Muscle of leg (tissue), 11 donors: ENCODE results near the gene NLRC5. TPM values are rescaled to one million over a fixed set of nuclear protein-coding genes. Genes with fewer than 3 reads are reported as not detected.

Source experiments
- DNase-seq: peaks from one replicate; pipeline ENCODE4 v3.0.0; 2013
- H3K27ac ChIP-seq: one replicate; pipeline ENCODE4 v1.5.1; 2013; ENCODE audit warnings: mild to moderate bottlenecking, low read length, control low read depth
- H3K27me3 ChIP-seq: one replicate; pipeline ENCODE4 v1.6.1; 2013; ENCODE audit warnings: low read length; ENCODE audit not compliant: control insufficient read depth, insufficient read depth
- H3K36me3 ChIP-seq: one replicate; pipeline ENCODE4 v1.6.1; 2013; ENCODE audit warnings: low read length; ENCODE audit not compliant: control insufficient read depth, insufficient read depth
- H3K4me1 ChIP-seq: one replicate; pipeline ENCODE4 v1.6.1; 2013; ENCODE audit warnings: low read length; ENCODE audit not compliant: control insufficient read depth, insufficient read depth
- H3K4me3 ChIP-seq: one replicate; pipeline ENCODE4 v1.5.1; 2013; ENCODE audit warnings: low read length, control low read depth
- H3K9me3 ChIP-seq: replicated peaks from 2 replicates; pipeline ENCODE4 v1.6.1; 2013; ENCODE audit warnings: low read depth, low read length; ENCODE audit not compliant: control insufficient read depth
- WGBS: methylation state at CpG from one replicate; pipeline ENCODE4 v1.1.5; 2013; ENCODE audit warnings: missing lambda C conversion rate; ENCODE audit not compliant: insufficient coverage; 5-methylcytosine and 5-hydroxymethylcytosine counted together
- polyA plus RNA-seq, 8 donors: library from polyadenylated mRNA; unstranded; fragments of 120-200 nt; gene quantifications; one replicate each; pipeline versions ENCODE4 v1.2.1 to v1.2.3, GENCODE V29; 2013; ENCODE audit warnings: inconsistent platforms in 1 of 8, low replicate concordance in 1 of 8; ENCODE audit not compliant: insufficient read length in 8 of 8, insufficient read depth in 1 of 8
- total RNA-seq: library from RNA; stranded (reverse); fragments of 120-200 nt; gene quantifications from one replicate; pipeline ENCODE4 v1.2.4, GENCODE V29; 2013

The NLRC5 gene
- total and polyA plus RNA-seq, 9 donors: 3.2 to 5.3 (median 4.2) TPM

DNA sequence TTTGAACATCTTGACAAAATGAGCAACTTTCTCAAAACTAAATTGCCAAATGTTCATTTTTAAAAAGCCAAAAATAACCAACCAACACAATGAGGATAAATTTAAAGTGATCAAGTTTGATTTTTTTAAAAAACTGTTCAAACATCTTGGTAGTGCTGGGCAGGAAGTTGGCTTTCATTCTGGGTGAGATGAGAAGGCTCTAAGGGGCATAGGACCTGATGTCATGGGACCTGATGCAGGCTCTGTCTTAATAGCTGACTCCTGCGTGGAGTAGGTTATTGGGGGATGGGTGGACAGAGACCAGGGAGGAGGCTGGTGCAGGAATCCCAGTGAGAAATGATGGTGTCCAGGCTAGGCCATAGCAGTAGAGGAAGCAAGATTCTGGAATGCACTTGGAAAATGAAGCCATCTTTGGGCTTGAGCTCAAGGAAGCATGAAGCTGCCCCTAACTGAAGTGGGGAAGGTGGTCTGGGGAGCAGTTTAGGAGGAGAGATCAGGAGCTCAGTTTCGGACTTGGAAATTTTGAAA, 20.4 kb downstream of the NLRC5 start:
- Histone ChIP-seq H3K9me3 (no peaks in the 10 kb centered on the region), H3K27ac (no peak overlapping the region), H3K4me1 (no peaks in the 10 kb centered on the region), H3K27me3 (no peaks in the 10 kb centered on the region), H3K36me3 (no peaks in the 10 kb centered on the region), H3K4me3 (no peak overlapping the region)
- no peak for DNase-seq
- WGBS: 68% methylated on average over 2 of the region's 2 CpGs

GRCh38 chr16:57012353-57012752, 23.0 kb downstream of the NLRC5 start:
- Histone ChIP-seq H3K27ac (no peak overlapping the region), H3K4me3 (no peak overlapping the region), H3K9me3 (no peaks in the 10 kb centered on the region), H3K36me3 (peaks cover 2% of the 10 kb centered on the region), H3K27me3 (no peaks in the 10 kb centered on the region), H3K4me1 (no peaks in the 10 kb centered on the region)
- 49% methylated on average over 9 of the region's 13 CpGs for WGBS
- DNase-seq: no peak

- Histone ChIP-seq H3K27me3 (no peaks in the 10 kb centered on the region), H3K36me3 (peaks cover 5% of the 10 kb centered on the region), H3K9me3 (no peaks in the 10 kb centered on the region), H3K4me3 (no peak overlapping the region), H3K27ac (no peak overlapping the region), H3K4me1 (no peaks in the 10 kb centered on the region)
- DNase-seq: no peak
- no CpG with 5 or more reads among the region's 2 CpGs for WGBS
These were observed 23.9 kb downstream of the NLRC5 start for GRCh38 chr16:57013229-57013628.

- Histone ChIP-seq H3K9me3 (no peaks in the 10 kb centered on the region), H3K4me1 (no peaks in the 10 kb centered on the region), H3K36me3 (peaks cover 5% of the 10 kb centered on the region), H3K4me3 (no peak overlapping the region), H3K27me3 (no peaks in the 10 kb centered on the region), H3K27ac (peak overlapping the region; percentile 2)
- no CpG with 5 or more reads among the region's 2 CpGs for WGBS
- DNase-seq: no peak
These were observed 24.5 kb downstream of the NLRC5 start for GRCh38 chr16:57013902-57014301.

DNA sequence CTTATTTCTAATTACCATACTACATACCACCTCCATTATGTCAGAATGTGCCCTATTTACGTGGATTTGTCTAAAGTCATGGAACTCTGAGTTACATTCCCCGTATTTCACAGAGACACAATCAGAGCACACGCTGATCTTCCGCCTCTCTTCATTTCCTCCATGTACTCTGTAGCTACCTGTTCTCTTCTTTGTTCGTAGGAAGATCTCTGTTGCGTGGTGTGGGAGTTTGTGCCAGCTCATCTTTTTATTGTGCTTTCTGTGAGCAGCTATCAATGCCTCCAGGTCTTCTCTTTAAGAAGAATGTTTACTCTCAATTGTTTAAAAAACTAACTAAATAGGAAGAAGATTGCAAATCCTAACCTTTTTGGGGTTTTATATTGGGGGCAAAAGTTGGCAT, 26.9 kb downstream of the NLRC5 start:
- Histone ChIP-seq H3K9me3 (no peaks in the 10 kb centered on the region), H3K4me1 (no peaks in the 10 kb centered on the region), H3K27ac (no peak overlapping the region), H3K27me3 (no peaks in the 10 kb centered on the region), H3K36me3 (peaks cover 16% of the 10 kb centered on the region), H3K4me3 (no peak overlapping the region)
- no peak for DNase-seq
- WGBS: 77% methylated on average over 2 of the region's 6 CpGs

DNA sequence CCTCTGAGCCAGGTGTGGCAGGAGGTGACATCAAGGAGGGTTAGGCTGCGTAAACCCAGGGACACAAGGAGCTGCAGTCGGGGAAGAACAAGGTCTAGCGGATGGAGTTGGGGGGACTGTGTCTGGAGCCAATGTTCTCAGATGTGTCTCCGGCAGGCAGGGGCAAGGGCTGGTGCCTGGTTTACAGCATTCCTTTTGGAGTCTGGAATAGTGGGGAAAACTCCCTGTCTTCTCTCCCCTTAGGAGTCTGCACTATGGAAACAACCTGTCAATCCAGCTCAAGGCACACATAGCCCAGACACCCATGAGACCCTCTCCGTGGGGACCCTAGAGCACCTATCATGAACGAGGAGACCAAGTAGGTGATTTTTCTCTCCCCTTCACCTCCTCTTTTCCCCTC, 27.5 kb downstream of the NLRC5 start:
- H3K27ac ChIP-seq: no peak overlapping the region
- no peaks in the 10 kb centered on the region for H3K4me1 ChIP-seq
- peaks cover 19% of the 10 kb centered on the region for H3K36me3 ChIP-seq
- no peak overlapping the region for H3K4me3 ChIP-seq
- H3K9me3 ChIP-seq: no peaks in the 10 kb centered on the region
- DNase-seq: no peak
- no peaks in the 10 kb centered on the region for H3K27me3 ChIP-seq
- WGBS: 82% methylated on average over 4 of the region's 6 CpGs

DNA sequence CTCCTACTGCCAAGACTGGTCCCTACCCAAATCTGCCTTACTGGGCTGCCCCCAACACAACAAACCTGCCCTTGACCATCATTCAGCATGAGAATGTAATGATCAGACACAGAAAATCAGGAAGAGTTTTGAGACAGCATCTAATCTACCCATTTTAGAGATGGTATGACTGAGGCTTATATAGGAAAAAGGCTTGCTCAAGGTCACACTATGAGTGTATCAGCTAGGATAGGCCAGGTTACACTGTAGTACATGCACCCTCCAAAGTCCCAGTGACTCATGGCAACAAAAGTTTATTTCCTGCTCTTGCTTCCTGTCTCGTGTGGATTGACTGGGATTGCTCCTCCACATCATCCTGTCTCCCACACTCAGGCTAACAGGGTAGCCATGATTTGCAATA, 27.9 kb downstream of the NLRC5 start:
- H3K4me1 ChIP-seq: no peaks in the 10 kb centered on the region
- H3K27me3 ChIP-seq: no peaks in the 10 kb centered on the region
- no peaks in the 10 kb centered on the region for H3K9me3 ChIP-seq
- peaks cover 20% of the 10 kb centered on the region for H3K36me3 ChIP-seq
- DNase-seq: no peak
- no CpG with 5 or more reads among the region's 1 CpG for WGBS
- no peak overlapping the region for H3K27ac ChIP-seq
- H3K4me3 ChIP-seq: no peak overlapping the region

- Histone ChIP-seq H3K36me3 (peaks cover 33% of the 10 kb centered on the region), H3K27ac (no peak overlapping the region), H3K27me3 (no peaks in the 10 kb centered on the region), H3K4me1 (no peaks in the 10 kb centered on the region), H3K9me3 (no peaks in the 10 kb centered on the region), H3K4me3 (no peak overlapping the region)
- DNase-seq: no peak
- WGBS: 94% methylated on average over 1 of the region's 2 CpGs
These were observed 30.4 kb downstream of the NLRC5 start for GRCh38 chr16:57019746-57020145.

GRCh38 chr16:57020651-57021050, 31.3 kb downstream of the NLRC5 start:
- Histone ChIP-seq H3K27ac (no peak overlapping the region), H3K27me3 (no peaks in the 10 kb centered on the region), H3K4me3 (no peak overlapping the region), H3K36me3 (peaks cover 34% of the 10 kb centered on the region), H3K4me1 (no peaks in the 10 kb centered on the region), H3K9me3 (no peaks in the 10 kb centered on the region)
- no peak for DNase-seq
- 71% methylated on average over 7 of the region's 8 CpGs for WGBS

GRCh38 chr16:57021757-57022156, 32.4 kb downstream of the NLRC5 start:
- no peaks in the 10 kb centered on the region for H3K27me3 ChIP-seq
- H3K36me3 ChIP-seq: peaks cover 36% of the 10 kb centered on the region
- 100% methylated on average over 1 of the region's 6 CpGs for WGBS
- H3K4me1 ChIP-seq: no peaks in the 10 kb centered on the region
- H3K9me3 ChIP-seq: no peaks in the 10 kb centered on the region
- no peak overlapping the region for H3K27ac ChIP-seq
- no peak overlapping the region for H3K4me3 ChIP-seq
- no peak for DNase-seq

GRCh38 chr16:57022445-57022844, 33.1 kb downstream of the NLRC5 start:
- Histone ChIP-seq H3K27me3 (no peaks in the 10 kb centered on the region), H3K9me3 (no peaks in the 10 kb centered on the region), H3K4me1 (no peaks in the 10 kb centered on the region), H3K36me3 (peaks cover 35% of the 10 kb centered on the region), H3K4me3 (no peak overlapping the region), H3K27ac (no peak overlapping the region)
- 69% methylated on average over 7 of the region's 7 CpGs for WGBS
- DNase-seq: no peak
